ENCODE measurements around the gene RUFY3. TPM values are rescaled to one million over a fixed set of nuclear protein-coding genes. Genes with fewer than 3 reads are reported as not detected.
"Not testable (repeated sequence)": the region's sequence is repeated elsewhere in the genome, so short reads cannot be mapped to it uniquely, and the experiment has no call there.

The RUFY3 gene
- total RNA-seq, 3 donors from 2014 or later, result 60.0 to 95.9 (median 83.6) TPM

DNA sequence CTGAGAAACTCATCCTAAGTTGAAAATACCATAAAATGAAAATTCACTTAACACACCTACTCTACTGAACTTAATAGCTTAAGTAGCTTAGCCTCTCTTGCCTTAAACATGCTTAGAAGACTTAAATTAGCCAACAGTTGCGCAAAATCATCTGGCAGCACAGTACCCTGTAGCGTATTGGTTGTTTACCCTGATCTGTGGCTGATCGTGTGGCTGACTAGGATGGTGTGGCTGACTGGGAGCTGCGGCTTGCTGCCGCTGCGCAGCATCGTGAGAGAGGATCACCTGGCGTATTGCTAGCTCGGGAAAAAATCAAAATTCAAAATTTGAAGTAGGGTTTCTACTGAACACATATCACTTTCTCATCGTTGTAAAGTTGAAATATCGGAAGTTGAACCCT lies 6.3 kb downstream of the RUFY3 start:
- Histone ChIP-seq H3K27me3 (no peaks in the 10 kb centered on the region), H3K27ac (no peak overlapping the region), H3K4me3 (no peak overlapping the region), H3K4me1 (no peaks in the 10 kb centered on the region), H3K36me3 (no peaks in the 10 kb centered on the region), H3K9me3 (no peaks in the 10 kb centered on the region)
- intact Hi-C loops (cut with DNase I; ENCODE audit: low total_unique reads), result no loop called here
- TF ChIP-seq POLR2AphosphoS5 (IDR thresholded peaks at IDR 0.05) (no peak), CTCF (IDR thresholded peaks at IDR 0.05) (no peak), POLR2A (IDR thresholded peaks at IDR 0.05) (no peak)
- no peak for DNase-seq (ENCODE audit: low spot score in 2 of 2)

- H3K27ac ChIP-seq; H3K4me3 ChIP-seq; intact Hi-C loops (cut with DNase I; ENCODE audit: low total_unique reads); H3K9me3 ChIP-seq; H3K4me1 ChIP-seq; H3K36me3 ChIP-seq; DNase-seq (ENCODE audit: low spot score in 2 of 2); H3K27me3 ChIP-seq: not testable (repeated sequence)
Measured at GRCh38 chr4:70732878-70733277, 11.1 kb downstream of the RUFY3 start.

- H3K4me3 ChIP-seq, result peak overlapping the region; percentile 29 to 57 (median 40)
- no peaks in the 10 kb centered on the region for H3K27me3 ChIP-seq
- no peaks in the 10 kb centered on the region for H3K4me1 ChIP-seq
- DNase-seq (ENCODE audit: low spot score in 2 of 2), result no peak
- H3K9me3 ChIP-seq, result no peaks in the 10 kb centered on the region
- TF ChIP-seq CTCF (IDR thresholded peaks at IDR 0.05), result no peak
- TF ChIP-seq POLR2A (IDR thresholded peaks at IDR 0.05), result no peak
- no peak for TF ChIP-seq POLR2AphosphoS5 (IDR thresholded peaks at IDR 0.05)
- peak overlapping the region; percentile 73 to 81 for H3K27ac ChIP-seq
- H3K36me3 ChIP-seq, result no peaks in the 10 kb centered on the region
- intact Hi-C loops (cut with DNase I; ENCODE audit: low total_unique reads), result no loop called here
Measured at GRCh38 chr4:70734168-70734954, 12.6 kb downstream of the RUFY3 start.

- peak overlapping the region; percentile 73 to 81 for H3K27ac ChIP-seq
- H3K36me3 ChIP-seq, result no peaks in the 10 kb centered on the region
- H3K9me3 ChIP-seq, result no peaks in the 10 kb centered on the region
- H3K4me3 ChIP-seq, result peak overlapping the region; percentile 29 to 57 (median 40)
- no peak for DNase-seq (ENCODE audit: low spot score in 2 of 2)
- intact Hi-C loops (cut with DNase I; ENCODE audit: low total_unique reads), result no loop called here
- TF ChIP-seq POLR2A (IDR thresholded peaks at IDR 0.05) (no peak), POLR2AphosphoS5 (IDR thresholded peaks at IDR 0.05) (no peak), CTCF (IDR thresholded peaks at IDR 0.05) (no peak)
- no peaks in the 10 kb centered on the region for H3K27me3 ChIP-seq
- no peaks in the 10 kb centered on the region for H3K4me1 ChIP-seq
Measured at GRCh38 chr4:70734971-70735370, 13.2 kb downstream of the RUFY3 start.

- H3K9me3 ChIP-seq; DNase-seq (ENCODE audit: low spot score in 2 of 2); intact Hi-C loops (cut with DNase I; ENCODE audit: low total_unique reads); H3K27ac ChIP-seq; H3K4me3 ChIP-seq; H3K4me1 ChIP-seq; H3K36me3 ChIP-seq; H3K27me3 ChIP-seq: not testable (repeated sequence)
Measured at GRCh38 chr4:70735915-70736314, 14.2 kb downstream of the RUFY3 start.

DNA sequence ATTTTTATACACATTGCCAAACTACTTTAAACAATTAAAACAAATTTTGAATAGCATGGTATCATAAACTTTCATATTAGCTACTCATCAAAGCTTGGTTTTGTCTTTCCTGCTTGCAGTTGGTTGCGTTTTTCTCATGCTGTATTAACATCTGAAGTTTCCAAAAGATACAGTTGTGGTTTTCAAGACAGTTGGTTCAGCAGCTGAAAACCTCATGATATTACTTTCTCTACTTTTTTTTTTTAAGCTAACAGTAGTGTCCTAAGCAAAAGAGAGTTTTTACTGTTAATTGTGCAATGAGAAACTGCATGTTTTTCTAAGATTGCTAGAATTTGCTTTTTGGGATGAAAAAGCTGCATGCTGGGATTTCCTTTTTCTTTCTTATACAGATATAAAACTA lies 15.2 kb downstream of the RUFY3 start:
- Histone ChIP-seq H3K4me3 (no peak overlapping the region), H3K9me3 (no peaks in the 10 kb centered on the region), H3K27me3 (no peaks in the 10 kb centered on the region), H3K27ac (no peak overlapping the region), H3K36me3 (no peaks in the 10 kb centered on the region), H3K4me1 (peaks cover 0 to 8% of the 10 kb centered on the region in 2 donors)
- DNase-seq (ENCODE audit: low spot score in 2 of 2), result no peak
- intact Hi-C loops (cut with DNase I; ENCODE audit: low total_unique reads), result no loop called here
- TF ChIP-seq CTCF (IDR thresholded peaks at IDR 0.05), result no peak
- no peak for TF ChIP-seq POLR2A (IDR thresholded peaks at IDR 0.05)
- no peak for TF ChIP-seq POLR2AphosphoS5 (IDR thresholded peaks at IDR 0.05)
